Measurements from ENCODE around the gene MORF4L2.

DNA sequence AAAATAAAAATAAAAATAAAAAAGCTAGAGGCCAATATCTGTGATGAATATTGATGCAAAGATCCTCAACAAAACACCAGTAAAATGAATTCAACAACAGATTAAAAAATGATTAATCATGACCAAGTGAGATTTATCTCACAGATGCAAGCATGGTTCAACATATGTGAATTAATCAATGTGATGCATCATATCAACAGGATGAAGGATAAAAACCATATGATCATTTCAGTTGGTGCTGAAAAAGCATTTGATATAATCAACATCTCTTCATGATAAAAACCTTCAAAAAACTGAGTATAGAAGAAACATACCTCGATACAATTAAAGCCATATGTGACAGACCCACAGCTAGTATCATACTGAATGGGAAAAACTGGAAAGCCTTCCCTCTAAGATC, 38.9 kb downstream of the MORF4L2 start:
- TF ChIP-seq EZH2 (IDR thresholded peaks at IDR 0.05; ENCODE audit: borderline replicate concordance, insufficient read depth, low read depth, low read length, poor library complexity, severe bottlenecking) = no peak
- TF ChIP-seq CTCF (IDR thresholded peaks at IDR 0.05) = no peak
